Cortex of kidney (tissue), 1 donor: ENCODE measurements around the gene HYI.
"Not testable (repeated sequence)": the region's sequence is repeated elsewhere in the genome, so short reads cannot be mapped to it uniquely, and the experiment has no call there.

Source experiments
- DNase-seq: peaks from one replicate; lab custom pipeline; 2025; lab: John Stamatoyannopoulos, UW

The HYI gene

GRCh38 chr1:43464681-43465504 lies 11.2 kb upstream of the HYI start:
- DNase-seq: no peak

- no peak for DNase-seq
These were observed 9.7 kb upstream of the HYI start for GRCh38 chr1:43463479-43463878.

GRCh38 chr1:43460988-43461693 lies 7.4 kb upstream of the HYI start:
- no peak for DNase-seq

GRCh38 chr1:43458379-43458778 lies 4.6 kb upstream of the HYI start:
- not testable (repeated sequence) for DNase-seq

- no peak for DNase-seq
These were observed 1.6 kb upstream of the HYI start for GRCh38 chr1:43455213-43455889.

GRCh38 chr1:43454270-43455011 lies 710 bp upstream of the HYI start:
- DNase-seq: no peak

- no peak for DNase-seq
These were observed 816 bp downstream of the HYI start for GRCh38 chr1:43452789-43453441.

GRCh38 chr1:43451701-43452532 lies 1.8 kb downstream of the HYI start:
- no peak for DNase-seq

GRCh38 chr1:43451157-43451591 lies 2.6 kb downstream of the HYI start:
- no peak for DNase-seq

GRCh38 chr1:43450251-43450941 lies 3.3 kb downstream of the HYI start:
- no peak for DNase-seq

GRCh38 chr1:43449708-43450069 lies 4.0 kb downstream of the HYI start:
- DNase-seq: no peak

- no peak for DNase-seq
These were observed 4.6 kb downstream of the HYI start for GRCh38 chr1:43448955-43449707.

- DNase-seq: no peak
These were observed 5.6 kb downstream of the HYI start for GRCh38 chr1:43447891-43448708.

- DNase-seq: no peak
These were observed 6.6 kb downstream of the HYI start for GRCh38 chr1:43446881-43447835.

- no peak for DNase-seq
These were observed 7.4 kb downstream of the HYI start for GRCh38 chr1:43446388-43446740.

- DNase-seq: no peak
These were observed 7.9 kb downstream of the HYI start for GRCh38 chr1:43445606-43446387.

GRCh38 chr1:43444836-43445235 lies 8.9 kb downstream of the HYI start:
- DNase-seq: no peak
